Ureter (tissue), 1 donor: Measurements from ENCODE around the gene NEAT1. TPM values are rescaled to one million over a fixed set of nuclear protein-coding genes. Genes with fewer than 3 reads are reported as not detected.

Experiments used
- DNase-seq: peaks from one replicate; pipeline ENCODE4 v3.0.0-alpha.2; 2020; ENCODE audit warnings: low spot score
- total RNA-seq: library from RNA; stranded (reverse); gene quantifications from one replicate; pipeline ENCODE4 v1.2.4, GENCODE V29; 2023
- donor health status: DM: yes; HTN: yes; CAD: no.

The NEAT1 gene
- 1,155 TPM for total RNA-seq

DNA sequence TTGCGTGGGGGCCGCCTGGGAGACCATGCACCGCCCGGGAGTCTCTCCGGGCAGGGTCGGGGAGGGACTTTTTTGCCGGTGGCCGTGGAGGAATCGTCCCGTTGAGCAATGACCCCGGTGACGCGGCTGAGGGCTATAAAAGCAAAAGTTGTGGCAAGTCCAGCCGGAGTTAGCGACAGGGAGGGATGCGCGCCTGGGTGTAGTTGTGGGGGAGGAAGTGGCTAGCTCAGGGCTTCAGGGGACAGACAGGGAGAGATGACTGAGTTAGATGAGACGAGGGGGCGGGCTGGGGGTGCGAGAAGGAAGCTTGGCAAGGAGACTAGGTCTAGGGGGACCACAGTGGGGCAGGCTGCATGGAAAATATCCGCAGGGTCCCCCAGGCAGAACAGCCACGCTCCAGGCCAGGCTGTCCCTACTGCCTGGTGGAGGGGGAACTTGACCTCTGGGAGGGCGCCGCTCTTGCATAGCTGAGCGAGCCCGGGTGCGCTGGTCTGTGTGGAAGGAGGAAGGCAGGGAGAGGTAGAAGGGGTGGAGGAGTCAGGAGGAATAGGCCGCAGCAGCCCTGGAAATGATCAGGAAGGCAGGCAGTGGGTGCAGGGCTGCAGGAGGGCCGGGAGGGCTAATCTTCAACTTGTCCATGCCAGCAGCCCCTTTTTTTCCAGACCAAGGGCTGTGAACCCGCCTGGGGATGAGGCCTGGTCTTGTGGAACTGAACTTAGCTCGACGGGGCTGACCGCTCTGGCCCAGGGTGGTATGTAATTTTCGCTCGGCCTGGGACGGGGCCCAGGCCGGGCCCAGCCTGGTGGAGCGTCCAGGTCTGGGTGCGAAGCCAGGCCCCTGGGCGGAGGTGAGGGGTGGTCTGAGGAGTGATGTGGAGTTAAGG, at the start of gene NEAT1:
Gene NEAT1, plus strand, starts transcription at position 166 of the 883 bp plus-strand sequence.
- DNase-seq = peak; percentile 99

DNA sequence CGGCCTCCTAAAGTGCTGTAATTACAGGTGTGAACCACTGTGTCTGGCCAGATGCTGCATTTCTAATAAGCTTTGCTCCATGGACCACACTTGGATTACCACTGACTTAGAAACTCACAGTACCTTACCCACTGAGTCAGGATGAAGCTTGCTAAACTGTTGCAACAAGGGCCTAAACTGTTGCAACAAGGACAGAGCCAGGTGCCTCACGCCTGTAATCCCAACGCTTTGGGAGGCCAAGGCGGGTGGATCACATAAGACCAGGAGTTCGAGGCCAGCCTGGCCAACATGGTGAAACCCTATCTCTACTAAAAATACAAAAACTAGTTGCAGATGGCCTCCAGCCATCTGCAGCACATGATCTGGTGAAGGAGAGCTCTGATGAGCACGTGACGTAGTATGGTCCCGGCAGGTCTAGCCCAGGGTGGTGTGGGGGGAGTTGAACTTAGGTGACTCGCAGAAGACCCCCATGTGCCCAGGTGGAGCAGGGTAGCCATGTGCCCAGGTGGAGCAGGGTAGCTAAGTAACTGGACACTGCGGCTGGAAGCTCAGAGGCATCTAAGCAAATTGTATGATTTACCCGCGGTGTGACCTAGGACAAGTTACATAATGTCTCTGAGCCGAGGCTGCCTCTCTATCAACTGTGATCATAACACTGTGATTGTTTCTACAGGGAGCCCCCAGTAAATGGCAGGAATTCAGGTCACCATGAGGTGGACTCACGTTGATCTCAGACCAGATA, 48.6 kb upstream of the NEAT1 start:
- DNase-seq = no peak

DNA sequence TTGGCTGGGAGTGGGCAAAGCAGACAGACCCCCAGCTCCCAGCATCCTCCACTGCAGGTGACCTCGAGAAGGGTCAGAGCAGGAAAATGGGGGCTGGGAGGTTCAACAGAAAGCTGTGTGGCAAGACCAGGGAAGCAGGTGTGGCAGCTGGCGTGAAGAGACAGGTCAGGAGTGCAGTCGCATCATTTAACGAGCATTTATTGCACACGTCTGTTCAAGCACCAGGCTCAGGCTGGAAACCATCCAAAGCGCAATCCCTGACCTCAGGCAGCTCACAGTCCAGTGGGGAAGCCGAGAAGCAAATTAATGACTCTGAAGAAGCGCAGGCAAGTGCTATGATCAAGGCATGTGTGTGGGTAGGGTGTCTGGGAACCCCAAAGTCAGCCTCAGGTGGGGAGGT, 47.6 kb upstream of the NEAT1 start:
- DNase-seq = no peak

DNA sequence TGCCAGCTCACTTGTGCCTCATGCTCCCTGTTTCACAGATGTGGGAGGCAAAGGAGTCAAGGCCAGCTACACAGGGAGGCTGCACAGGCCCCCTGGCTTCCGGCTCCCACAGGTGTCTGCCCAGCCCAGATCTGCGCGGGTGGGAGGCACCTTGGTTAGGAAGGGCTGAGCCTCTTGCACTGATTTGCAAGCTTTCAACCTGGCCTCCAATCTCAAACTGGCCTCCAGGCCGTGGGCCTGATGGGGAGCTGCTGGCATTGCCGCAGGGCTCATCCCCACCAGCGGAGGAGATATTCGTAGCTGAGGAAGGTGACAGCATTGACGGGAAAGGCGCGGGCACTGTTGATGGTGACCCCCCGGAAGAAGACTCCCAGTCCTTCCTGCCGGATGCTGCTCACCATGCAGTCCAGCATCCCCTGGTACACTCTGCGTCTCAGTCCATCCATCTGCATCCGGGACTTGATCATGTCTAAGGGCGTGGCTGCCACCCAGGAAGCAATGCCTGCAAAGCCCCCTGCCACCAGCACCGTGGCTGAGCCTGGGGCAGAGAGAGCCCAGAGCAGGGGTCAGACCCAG, 46.4 kb upstream of the NEAT1 start:
- no peak for DNase-seq

DNA sequence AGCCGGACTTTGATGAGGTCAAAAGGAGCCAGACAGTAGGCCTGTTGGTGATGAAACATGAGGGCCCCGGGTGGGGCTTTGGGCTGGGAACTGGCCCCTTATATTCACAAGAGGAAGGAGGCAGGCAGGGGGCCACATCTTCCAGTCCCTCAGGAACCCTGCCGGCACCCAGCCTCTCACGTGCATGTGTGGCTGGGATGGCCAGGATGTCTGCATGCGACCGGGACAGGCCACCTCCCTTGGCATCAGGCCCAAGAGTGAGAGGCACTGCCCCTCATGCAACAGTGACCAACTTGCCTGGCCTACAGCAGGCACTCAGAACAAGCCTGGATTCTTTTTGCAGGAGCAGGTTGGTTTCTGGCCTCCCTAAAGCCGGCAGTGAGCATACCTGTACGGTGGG, 45.6 kb upstream of the NEAT1 start:
- no peak for DNase-seq

DNA sequence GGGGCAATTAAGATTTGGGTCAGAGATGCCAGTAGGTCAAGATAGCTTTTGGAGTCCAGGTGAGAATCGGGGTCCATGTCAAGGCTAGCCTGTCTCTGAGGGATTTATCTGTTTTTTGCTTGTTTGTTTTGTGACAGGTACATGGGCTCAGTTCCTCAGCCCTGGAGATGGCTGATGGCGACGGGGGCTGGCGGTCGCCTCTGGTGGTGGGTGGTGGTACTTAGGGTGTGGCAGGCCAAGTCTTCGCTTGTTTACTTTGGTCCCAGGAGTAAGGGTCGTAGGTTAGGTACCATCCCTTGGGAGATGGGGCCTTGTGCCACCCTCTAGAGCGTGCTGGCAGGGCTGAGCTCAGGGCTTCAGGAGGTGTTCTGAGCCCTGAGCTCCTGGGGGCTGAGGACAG, 44.8 kb upstream of the NEAT1 start:
- DNase-seq = no peak

DNA sequence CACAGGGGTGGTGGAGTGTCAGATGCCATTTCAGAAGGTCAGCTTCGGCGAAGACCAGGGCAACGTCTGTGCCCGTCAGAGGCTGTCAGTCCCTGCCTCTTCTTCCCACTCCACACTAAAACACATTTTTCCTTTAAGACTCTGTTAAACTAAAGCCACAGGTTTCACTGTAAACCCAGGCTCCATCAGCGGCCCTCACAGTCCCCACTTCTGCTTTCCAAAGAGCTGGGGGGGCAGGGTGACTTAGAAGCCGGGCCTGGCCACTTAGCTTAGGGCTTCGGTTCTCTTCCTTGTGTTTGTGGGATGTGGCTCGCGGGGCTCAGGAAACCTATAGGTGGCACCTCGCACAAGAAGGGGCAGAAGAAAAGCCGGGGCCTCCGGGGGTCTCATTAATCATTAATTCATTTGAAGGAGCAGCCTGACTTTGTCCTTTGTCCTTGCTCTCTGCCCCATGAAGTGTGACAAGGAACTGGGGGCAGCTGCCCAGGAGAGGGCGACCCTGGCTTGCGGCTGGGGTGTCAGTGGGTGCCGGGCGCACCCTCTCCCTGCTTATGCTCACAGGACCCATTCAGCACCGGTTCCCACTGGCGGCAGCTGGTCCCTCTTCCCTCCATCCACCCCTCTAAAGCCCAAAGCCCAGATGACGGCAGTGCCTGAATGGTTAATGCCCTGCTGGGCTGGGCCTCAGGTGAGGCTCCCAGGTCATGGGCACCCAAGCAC, 44.2 kb upstream of the NEAT1 start:
- no peak for DNase-seq

DNA sequence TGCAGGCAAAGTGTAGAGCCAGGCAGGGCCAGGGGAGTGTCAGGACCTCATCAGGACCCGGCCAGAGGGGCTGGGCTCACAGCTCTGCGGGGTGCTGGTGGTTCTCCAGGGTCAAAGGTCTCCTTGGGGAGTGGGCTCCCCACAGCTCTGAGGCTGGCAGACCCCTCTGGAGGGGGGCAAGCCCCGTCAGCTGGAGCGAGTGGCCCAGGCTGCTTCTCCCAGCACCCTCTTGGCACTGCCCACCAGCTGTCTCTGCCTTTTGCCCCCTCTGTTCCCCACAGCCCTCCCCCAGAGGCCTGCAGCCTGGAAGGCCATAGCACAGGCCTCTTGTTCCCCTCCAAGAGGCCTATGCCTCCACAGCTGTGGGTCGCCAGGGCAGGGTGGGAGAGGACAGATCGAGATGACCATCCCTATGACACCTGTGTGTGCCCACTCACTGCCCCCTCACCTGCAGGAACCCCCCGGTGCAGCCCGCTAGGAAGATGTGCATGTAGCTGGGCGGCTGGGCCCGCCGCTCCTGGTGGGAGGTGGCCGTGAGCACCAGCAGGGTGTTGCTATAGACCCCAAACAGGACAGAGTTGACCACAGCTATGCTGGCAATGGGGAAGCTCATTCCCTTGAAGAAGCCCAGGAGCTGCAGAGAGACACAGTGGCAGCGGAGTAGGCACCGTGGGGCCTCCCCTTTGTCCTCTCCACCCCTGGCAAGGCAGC, 43.5 kb upstream of the NEAT1 start:
- DNase-seq = no peak

DNA sequence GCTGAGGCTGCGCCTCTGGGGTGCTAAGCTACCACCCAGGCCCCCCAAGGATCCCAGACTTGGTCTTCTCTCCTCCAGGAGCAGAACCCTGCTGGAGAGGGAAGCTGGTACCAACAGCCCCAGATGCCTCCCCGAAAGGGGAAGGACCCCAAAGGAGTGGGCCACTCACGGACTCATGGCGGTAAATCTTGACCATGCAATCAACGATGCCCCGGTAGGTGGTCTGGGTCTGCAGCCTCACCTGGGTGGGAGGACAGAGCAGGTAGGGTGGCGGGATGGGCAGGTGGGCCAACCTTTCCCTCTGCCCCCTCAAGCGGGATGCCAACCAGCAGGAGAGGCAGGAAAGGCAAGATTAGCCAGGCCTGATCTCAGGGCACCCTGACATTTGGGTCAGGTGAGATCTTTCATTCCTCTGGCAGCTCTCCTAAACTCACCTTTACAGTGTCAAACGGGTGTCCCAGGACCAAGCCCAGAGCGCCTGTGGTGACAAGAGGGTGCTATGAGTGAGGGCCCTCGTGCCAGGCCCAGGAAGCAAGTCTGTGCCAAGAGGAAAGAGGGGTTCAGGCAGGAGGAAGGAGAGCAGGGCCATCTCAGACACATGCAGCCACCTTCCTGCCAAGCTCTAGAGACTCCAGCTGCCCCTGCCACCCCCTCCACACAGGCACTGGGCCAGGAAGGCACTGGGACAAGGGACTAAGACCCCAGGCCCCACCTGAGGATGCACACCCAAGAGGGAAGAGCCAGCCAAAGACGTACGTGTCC, 42.7 kb upstream of the NEAT1 start:
- DNase-seq = no peak

DNA sequence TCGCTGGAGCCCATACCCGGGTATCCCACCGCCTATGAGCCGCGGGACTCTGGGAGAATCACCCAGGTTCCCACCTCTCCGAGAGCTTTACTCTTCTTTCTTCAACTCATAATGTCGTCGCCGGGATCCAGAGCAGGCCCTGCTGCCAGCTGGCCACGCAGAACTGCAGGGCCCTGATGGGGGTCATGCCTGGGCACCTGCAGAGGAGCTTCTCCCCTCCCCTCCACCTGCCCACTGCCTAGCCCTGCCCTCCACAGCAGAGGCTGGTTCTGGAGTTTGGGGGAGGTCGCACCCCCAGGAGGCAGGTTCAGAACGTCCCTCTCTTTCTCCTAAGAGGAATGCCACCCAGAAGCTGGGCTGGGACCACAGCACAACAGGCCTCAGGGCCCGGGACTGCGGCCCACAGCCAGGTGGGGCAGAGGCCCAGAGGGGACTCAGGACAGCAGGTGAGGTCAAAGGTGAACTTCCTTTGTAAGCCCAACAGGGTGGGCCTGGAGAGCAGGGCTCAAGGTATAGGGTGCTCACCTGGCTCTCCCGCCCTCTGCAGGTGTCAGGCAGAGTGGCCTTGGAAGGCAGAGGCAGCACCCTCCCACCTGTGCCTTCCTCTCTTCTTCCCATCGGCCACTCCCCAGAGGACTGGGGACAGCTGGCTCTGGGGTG, 42.0 kb upstream of the NEAT1 start:
- no peak for DNase-seq

DNA sequence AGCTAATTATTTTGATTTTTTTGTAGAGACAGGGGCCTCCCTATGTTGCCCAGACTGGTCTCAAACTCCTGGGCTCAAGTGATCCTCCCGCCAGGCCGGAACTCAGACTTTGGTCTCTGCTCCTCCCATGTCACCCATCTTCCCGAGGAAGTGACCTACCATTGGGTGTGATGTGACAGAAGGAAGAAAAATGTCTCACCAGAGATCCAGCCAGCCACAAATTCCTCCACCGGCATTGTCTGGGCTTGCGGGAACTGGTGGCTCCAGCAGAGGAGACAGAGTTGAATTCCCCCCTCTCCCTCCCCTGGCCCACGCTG, 40.9 kb upstream of the NEAT1 start:
- peak; percentile 91 for DNase-seq

DNA sequence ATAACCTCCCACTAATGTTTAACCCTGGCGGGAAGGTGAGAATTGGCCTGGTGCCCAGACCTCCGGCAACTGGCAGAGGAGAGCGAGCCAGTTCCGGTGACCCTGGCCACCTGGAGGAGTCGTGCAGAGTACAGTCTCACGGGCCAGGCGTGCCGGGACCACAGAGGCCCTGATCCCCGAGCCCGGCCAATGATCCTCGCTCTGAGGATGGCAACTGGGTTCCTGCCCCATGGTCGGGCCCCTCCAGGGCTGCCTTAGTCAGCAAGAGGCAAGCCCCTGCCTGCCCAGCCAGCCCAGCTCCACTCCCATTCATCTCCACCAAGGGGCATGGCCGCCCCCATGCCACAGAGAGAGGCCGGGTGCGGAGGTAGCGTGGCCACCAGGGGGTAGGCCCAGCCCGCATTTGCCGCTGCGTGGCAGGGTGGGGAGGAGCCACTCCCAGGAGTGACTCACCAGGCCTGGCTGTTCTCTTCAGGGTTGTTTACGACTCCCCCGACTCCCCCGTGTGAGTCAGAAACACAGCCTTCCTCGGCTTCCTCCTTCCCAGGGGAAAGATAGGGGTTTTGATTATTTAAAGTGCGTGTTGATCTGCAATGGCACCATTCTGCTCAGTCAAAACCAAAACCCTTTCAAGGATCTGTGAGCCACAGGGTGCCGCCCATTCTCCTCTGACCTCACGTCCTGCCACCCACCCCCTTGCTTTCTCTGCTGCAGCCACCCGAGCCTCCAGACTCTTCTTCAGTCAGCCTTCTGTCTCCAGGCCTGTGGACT, 40.4 kb upstream of the NEAT1 start, which contains the start of gene SLC25A45:
Gene SLC25A45, minus strand, starts transcription at position 614 of the 771 bp plus-strand sequence. CDS start 695 bp downstream, outside the sequence.
- peak; percentile 95 for DNase-seq

DNA sequence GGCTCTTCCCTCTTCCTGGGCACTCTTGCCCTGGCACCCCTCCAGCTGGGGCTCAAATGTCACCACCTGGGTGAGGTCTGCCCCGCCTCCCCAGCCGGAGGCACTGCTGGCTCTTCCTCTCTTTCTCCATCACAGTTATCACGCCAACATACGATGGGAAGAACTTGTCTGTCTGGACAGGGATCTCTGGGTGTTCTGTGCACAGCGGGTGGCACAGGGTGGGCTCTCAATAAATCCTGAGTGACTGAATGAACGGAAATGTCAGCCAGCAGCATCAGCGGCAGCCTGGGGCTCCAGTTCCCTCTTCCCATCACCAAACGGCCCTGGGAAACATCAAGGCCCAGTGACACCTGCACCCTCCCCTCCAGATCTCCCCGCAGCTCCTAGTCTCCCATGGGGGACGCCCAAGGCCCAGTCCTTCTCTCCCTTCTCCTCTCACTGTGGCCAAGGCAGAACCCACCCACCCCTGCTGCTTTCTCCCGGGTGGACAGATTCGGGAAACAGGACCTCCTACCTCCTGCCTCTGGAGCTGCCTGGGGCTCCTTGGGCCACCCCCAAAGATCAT, 39.7 kb upstream of the NEAT1 start:
- no peak for DNase-seq

DNA sequence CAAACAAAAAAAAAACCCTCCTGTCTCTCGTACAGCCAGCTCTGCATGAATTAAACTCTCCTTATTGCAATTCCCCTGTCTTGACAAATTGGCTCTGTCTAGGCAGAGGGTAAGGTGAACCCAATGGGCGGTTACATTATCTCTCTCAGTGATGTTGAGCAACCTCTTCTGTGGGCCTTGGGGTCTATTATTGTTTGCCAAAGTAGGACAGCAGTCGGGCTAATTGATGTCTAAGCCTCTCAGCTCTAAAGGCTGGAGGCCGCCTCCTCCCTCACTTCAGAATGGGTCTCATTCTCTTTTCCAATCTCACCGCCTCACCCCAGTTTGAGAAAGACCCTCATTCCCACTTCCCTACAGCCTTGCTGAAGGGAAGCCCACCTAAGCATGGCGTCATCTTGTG, 38.8 kb upstream of the NEAT1 start:
- DNase-seq = no peak

DNA sequence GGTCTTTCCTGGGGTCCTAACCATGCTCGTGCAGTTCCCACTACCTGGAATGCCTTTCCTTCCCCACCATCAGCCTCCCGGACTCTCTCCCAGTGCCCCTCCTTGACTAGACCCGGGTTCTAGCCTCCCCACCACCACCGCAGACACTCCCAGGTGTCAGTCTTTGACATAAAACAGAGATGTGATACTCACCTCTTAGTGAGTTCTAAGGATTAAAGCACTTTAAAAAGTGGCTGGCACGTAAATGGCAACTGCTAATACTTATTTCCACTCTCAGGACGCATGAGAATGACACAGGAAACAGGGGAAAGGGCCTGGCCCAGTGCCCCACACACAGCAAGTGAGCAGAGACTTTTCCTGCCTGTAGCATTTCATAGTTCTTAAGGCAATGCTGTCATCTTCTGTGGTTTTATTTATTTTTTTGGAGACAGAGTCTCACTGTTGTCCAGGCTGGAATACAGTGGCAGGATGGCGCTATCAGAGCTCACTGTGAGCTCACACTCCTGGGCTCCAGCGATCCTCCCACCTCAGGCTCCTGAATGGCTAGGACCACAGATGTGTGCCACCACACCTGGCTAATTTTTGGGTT, 38.2 kb upstream of the NEAT1 start:
- DNase-seq = no peak

DNA sequence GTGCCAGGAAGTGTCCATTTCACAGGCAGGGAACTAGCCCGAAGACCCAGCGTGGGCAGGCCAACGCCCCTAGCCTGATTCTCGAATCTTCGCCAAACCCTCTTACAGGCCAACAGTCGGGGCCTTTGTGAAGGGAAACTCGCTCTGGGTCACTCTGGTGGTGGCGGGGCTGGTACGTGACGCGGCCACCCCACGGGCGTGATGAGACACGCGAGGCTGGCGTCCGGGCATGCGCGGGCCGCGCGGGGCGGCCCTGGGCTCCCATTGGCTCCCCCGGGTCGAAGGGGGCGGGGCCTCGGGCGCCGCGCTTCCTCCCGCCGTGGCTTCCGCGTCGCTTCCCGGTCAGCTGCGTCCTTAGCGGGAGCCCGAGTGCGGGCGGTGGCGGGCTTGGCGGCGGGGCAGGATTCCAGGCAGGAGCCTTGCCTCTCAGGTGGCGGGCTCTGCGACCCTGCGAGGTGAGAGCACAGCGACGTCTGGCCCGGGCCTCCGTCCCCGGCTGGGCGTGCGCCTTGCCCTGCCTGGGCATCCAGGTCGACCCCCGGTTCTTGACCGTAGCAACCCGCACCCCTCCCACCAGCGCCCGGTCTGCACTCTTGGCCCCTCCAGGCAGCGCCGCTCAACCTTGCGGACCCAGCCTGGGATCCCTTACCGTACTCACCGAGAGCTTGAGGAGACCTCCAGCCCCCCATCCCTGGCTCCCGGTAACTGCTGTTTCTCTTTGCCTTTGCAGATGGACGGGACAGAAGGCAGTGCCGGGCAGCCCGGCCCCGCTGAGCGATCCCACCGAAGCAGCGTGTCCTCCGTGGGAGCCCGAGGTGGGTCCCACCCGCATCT, 36.1 kb upstream of the NEAT1 start, which contains the start of gene FRMD8:
Gene FRMD8, plus strand, starts transcription at position 331 of the 834 bp plus-strand sequence. Its CDS starts 400 bp downstream, at position 731.
- DNase-seq = peak; percentile 94

DNA sequence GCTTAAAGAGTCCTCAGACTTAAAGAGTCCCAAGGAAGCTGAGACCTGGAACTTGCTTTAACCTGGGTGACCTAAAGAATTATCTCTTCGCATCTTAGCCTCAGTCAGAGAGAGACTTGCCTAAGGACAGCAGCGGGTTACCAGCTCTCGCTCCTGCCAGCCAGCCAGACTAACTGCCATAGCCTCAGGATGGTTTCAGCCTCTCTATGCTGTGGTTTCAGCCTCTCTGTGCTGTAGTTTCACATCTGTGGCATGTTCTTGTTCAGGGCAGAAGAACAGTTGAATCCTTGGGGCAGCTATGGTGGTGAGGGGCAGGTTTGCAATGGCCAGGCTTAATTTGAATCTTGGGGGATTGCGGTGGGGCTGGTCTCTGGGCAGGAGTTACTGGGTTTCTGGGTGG, 33.9 kb upstream of the NEAT1 start:
- no peak for DNase-seq
